GM23248 (cell line): ENCODE data around the gene LEF1.

Experiments
- EZH2 ChIP-seq: fragments of 200-600 bp; sonication (generic); IDR thresholded peaks from 2 replicates; pipeline ENCODE4 v1.6.1; 2018; ENCODE audit warnings: antibody characterized with exemption, mild to moderate bottlenecking; ENCODE audit not compliant: insufficient read depth, poor library complexity, severe bottlenecking
- EZH2phosphoT487 ChIP-seq: fragments of 200-600 bp; sonication (generic); IDR thresholded peaks from 2 replicates; pipeline ENCODE4 v1.6.1; 2018; ENCODE audit warnings: antibody characterized with exemption, moderate library complexity, mild to moderate bottlenecking, low read depth; ENCODE audit not compliant: insufficient read depth

DNA sequence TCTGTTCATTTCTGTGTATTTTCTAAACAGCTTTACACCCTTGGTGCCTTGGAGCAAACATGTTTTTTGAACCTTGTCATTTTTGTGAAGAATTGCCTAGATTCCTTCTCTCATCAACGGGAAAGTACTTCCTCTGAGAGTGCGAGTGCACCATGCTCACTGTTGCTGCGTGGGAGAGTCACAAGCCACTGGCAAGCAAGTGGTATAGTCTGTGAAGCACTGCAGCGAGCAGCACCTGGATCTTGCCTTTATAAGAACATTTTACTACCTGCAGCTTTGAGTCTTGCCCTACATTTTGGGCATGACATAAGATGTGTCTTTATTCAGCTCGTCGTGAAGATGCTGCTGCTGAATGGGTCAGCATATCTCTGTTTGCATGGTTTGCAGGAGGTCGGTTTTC is 134.2 kb downstream of the LEF1 start:
- TF ChIP-seq EZH2phosphoT487 (no peak), EZH2 (no peak)
